ENCODE measurements around the gene HERPUD1. TPM values are rescaled to one million over a fixed set of nuclear protein-coding genes. Genes with fewer than 3 reads are reported as not detected.

Gene HERPUD1
- total and polyA plus RNA-seq, 4 donors = 57.8 to 219 (median 118) TPM

- H3K27ac ChIP-seq (ENCODE audit: low read depth in 1 of 2, low read length in 2 of 2) = no peak overlapping the region
These were observed 43.1 kb upstream of the HERPUD1 start for GRCh38 chr16:56888806-56889205.

GRCh38 chr16:56889206-56889605, 42.7 kb upstream of the HERPUD1 start:
- H3K36me3 ChIP-seq (ENCODE audit: control insufficient read depth in 4 of 4, insufficient read depth in 3 of 4, low read depth in 1 of 4, low read length in 3 of 4) = no peaks in the 10 kb centered on the region
- H3K27ac ChIP-seq (ENCODE audit: low read depth in 1 of 2, low read length in 2 of 2) = no peak overlapping the region
- no peak for DNase-seq (ENCODE audit: low spot score)
- 92% methylated on average over 5 of the region's 5 CpGs for WGBS
- H3K9me3 ChIP-seq (ENCODE audit: control insufficient read depth in 4 of 4, low read length in 3 of 4) = no peaks in the 10 kb centered on the region
- H3K4me3 ChIP-seq (ENCODE audit: low read depth in 1 of 3, low read length in 3 of 3) = no peak overlapping the region
- H3K9ac ChIP-seq (ENCODE audit: low read depth in 1 of 2, low read length in 2 of 2) = no peak overlapping the region
- H3K27me3 ChIP-seq (ENCODE audit: control insufficient read depth in 4 of 4, insufficient read depth in 4 of 4, low read length in 3 of 4) = no peaks in the 10 kb centered on the region
- H3K4me1 ChIP-seq (ENCODE audit: control insufficient read depth in 4 of 4, insufficient read depth in 4 of 4, low read length in 3 of 4) = no peaks in the 10 kb centered on the region
- TF ChIP-seq, protein P1, sequence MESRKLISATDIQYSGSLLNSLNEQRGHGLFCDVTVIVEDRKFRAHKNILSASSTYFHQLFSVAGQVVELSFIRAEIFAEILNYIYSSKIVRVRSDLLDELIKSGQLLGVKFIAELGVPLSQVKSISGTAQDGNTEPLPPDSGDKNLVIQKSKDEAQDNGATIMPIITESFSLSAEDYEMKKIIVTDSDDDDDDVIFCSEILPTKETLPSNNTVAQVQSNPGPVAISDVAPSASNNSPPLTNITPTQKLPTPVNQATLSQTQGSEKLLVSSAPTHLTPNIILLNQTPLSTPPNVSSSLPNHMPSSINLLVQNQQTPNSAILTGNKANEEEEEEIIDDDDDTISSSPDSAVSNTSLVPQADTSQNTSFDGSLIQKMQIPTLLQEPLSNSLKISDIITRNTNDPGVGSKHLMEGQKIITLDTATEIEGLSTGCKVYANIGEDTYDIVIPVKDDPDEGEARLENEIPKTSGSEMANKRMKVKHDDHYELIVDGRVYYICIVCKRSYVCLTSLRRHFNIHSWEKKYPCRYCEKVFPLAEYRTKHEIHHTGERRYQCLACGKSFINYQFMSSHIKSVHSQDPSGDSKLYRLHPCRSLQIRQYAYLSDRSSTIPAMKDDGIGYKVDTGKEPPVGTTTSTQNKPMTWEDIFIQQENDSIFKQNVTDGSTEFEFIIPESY (IDR thresholded peaks at IDR 0.05) = no peak
- TF ChIP-seq, protein P2, sequence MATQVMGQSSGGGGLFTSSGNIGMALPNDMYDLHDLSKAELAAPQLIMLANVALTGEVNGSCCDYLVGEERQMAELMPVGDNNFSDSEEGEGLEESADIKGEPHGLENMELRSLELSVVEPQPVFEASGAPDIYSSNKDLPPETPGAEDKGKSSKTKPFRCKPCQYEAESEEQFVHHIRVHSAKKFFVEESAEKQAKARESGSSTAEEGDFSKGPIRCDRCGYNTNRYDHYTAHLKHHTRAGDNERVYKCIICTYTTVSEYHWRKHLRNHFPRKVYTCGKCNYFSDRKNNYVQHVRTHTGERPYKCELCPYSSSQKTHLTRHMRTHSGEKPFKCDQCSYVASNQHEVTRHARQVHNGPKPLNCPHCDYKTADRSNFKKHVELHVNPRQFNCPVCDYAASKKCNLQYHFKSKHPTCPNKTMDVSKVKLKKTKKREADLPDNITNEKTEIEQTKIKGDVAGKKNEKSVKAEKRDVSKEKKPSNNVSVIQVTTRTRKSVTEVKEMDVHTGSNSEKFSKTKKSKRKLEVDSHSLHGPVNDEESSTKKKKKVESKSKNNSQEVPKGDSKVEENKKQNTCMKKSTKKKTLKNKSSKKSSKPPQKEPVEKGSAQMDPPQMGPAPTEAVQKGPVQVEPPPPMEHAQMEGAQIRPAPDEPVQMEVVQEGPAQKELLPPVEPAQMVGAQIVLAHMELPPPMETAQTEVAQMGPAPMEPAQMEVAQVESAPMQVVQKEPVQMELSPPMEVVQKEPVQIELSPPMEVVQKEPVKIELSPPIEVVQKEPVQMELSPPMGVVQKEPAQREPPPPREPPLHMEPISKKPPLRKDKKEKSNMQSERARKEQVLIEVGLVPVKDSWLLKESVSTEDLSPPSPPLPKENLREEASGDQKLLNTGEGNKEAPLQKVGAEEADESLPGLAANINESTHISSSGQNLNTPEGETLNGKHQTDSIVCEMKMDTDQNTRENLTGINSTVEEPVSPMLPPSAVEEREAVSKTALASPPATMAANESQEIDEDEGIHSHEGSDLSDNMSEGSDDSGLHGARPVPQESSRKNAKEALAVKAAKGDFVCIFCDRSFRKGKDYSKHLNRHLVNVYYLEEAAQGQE (IDR thresholded peaks at IDR 0.05) = no peak
- TF ChIP-seq FOXA1 (IDR thresholded peaks at IDR 0.05) = no peak
- no peak for TF ChIP-seq FOXA2 (IDR thresholded peaks at IDR 0.05)
- TF ChIP-seq RAD21 (IDR thresholded peaks at IDR 0.05) = no peak

More at GRCh38 chr16:56888806-56889205, 43.1 kb upstream of the HERPUD1 start:
- Histone ChIP-seq H3K9ac (ENCODE audit: low read depth in 1 of 2, low read length in 2 of 2) (no peak overlapping the region), H3K9me3 (ENCODE audit: control insufficient read depth in 4 of 4, low read length in 3 of 4) (no peaks in the 10 kb centered on the region), H3K4me1 (ENCODE audit: control insufficient read depth in 4 of 4, insufficient read depth in 4 of 4, low read length in 3 of 4) (no peaks in the 10 kb centered on the region), H3K27me3 (ENCODE audit: control insufficient read depth in 4 of 4, insufficient read depth in 4 of 4, low read length in 3 of 4) (no peaks in the 10 kb centered on the region), H3K4me3 (ENCODE audit: low read depth in 1 of 3, low read length in 3 of 3) (no peak overlapping the region), H3K36me3 (ENCODE audit: control insufficient read depth in 4 of 4, insufficient read depth in 3 of 4, low read depth in 1 of 4, low read length in 3 of 4) (no peaks in the 10 kb centered on the region)
- TF ChIP-seq, protein P1 (IDR thresholded peaks at IDR 0.05) = no peak
- TF ChIP-seq HNF4A (conservative IDR thresholded peaks at IDR 0.05) (no peak), FOXA2 (IDR thresholded peaks at IDR 0.05) (no peak), JUND (IDR thresholded peaks at IDR 0.05) (no peak), FOXA1 (IDR thresholded peaks at IDR 0.05) (no peak), EGR1 (IDR thresholded peaks at IDR 0.05; ENCODE audit: low read depth in 2 of 2) (no peak), SP1 (IDR thresholded peaks at IDR 0.05) (no peak), TAF1 (conservative IDR thresholded peaks at IDR 0.05) (no peak), HNF4G (IDR thresholded peaks at IDR 0.05) (no peak), YY1 (IDR thresholded peaks at IDR 0.05) (no peak), RAD21 (IDR thresholded peaks at IDR 0.05) (no peak), GABPA (IDR thresholded peaks at IDR 0.05 in 1 of 2, conservative IDR thresholded peaks at IDR 0.05 in 1 of 2) (no peak), RXRA (IDR thresholded peaks at IDR 0.05) (no peak), NR2F2 (IDR thresholded peaks at IDR 0.05) (no peak)
- TF ChIP-seq, protein P2 (IDR thresholded peaks at IDR 0.05) = no peak
- TF ChIP-seq, protein P3, sequence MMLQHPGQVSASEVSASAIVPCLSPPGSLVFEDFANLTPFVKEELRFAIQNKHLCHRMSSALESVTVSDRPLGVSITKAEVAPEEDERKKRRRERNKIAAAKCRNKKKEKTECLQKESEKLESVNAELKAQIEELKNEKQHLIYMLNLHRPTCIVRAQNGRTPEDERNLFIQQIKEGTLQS (IDR thresholded peaks at IDR 0.05) = no peak
- TF ChIP-seq, protein P4, sequence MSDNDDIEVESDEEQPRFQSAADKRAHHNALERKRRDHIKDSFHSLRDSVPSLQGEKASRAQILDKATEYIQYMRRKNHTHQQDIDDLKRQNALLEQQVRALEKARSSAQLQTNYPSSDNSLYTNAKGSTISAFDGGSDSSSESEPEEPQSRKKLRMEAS (IDR thresholded peaks at IDR 0.05) = no peak
- TF ChIP-seq, protein P5, sequence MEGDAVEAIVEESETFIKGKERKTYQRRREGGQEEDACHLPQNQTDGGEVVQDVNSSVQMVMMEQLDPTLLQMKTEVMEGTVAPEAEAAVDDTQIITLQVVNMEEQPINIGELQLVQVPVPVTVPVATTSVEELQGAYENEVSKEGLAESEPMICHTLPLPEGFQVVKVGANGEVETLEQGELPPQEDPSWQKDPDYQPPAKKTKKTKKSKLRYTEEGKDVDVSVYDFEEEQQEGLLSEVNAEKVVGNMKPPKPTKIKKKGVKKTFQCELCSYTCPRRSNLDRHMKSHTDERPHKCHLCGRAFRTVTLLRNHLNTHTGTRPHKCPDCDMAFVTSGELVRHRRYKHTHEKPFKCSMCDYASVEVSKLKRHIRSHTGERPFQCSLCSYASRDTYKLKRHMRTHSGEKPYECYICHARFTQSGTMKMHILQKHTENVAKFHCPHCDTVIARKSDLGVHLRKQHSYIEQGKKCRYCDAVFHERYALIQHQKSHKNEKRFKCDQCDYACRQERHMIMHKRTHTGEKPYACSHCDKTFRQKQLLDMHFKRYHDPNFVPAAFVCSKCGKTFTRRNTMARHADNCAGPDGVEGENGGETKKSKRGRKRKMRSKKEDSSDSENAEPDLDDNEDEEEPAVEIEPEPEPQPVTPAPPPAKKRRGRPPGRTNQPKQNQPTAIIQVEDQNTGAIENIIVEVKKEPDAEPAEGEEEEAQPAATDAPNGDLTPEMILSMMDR (IDR thresholded peaks at IDR 0.05; ENCODE audit: low read depth, low read length, missing input control) = no peak
- WGBS = 92% methylated on average over 7 of the region's 7 CpGs
- DNase-seq (ENCODE audit: low spot score) = no peak
